NCI-H524 (cell line): ENCODE data around the gene PSIP1.
"Not testable (repeated sequence)": the region's sequence is repeated elsewhere in the genome, so short reads cannot be mapped to it uniquely, and the experiment has no call there.

Source experiments
- DNase-seq, 2 experiments: peaks; one replicate each; lab custom pipeline; 2025; lab: John Stamatoyannopoulos, UW

PSIP1 gene

DNA sequence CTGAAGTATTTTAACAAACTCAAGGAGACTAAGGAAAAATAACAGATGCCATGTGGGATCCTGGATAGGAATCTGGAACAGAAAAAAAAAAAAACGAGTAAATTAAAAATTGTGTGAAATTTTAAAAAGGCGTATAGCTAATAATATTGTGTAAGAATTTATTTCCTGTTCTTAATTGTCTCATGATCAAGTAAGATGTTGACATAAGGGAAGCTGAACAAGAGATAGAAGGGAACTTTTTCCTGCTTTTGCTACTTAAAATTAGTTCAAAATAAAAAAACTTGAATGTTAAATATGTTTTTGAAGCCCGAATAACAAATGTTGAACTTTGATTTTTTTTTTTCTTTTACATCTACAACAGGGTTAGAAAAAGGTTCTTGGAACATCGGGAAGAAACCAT, 77.6 kb downstream of the PSIP1 start:
- DNase-seq, result no peak

DNA sequence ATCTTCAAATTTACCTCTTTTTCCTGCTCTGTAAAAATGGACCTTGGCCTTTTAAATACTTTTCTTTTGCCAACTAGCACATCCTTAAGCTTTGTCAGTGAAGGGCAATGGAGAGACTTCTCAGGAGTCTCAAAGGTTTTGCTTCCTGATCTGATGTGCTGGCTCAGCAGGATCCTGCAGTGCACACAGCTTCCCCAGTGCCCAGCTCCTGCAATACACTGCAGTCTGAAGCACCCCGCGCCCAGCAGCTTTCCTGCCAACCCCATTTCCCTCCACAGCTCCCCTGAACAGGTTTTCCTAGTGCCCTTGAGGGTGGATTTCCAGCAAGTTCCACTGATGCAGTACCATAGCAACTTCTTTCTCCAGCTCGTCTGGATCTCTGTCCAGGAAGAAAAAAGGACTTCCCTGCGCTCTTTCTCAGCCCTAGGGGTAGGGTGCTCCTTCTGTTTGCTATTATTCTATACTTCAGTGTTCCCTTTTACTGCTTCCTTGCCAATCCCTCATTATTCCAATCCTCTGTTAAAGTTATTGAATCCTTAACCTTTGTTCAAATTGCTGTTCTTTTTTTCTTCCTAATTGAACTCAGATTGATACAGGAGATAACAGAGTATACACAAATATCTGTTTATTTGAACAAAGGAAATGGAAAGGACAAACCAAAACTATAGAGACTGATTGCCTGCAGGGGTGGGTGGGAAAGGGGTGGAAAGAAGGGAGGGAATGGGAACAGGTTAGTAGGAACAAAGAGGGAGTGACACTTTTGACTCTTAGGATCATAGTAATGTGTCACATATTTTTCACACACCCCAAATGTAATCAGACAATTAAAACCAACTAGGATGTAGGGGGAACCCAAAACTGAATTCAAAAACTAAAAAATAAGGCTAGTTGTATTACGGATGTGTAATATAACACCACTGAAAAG, 79.6 kb downstream of the PSIP1 start:
- no peak for DNase-seq

DNA sequence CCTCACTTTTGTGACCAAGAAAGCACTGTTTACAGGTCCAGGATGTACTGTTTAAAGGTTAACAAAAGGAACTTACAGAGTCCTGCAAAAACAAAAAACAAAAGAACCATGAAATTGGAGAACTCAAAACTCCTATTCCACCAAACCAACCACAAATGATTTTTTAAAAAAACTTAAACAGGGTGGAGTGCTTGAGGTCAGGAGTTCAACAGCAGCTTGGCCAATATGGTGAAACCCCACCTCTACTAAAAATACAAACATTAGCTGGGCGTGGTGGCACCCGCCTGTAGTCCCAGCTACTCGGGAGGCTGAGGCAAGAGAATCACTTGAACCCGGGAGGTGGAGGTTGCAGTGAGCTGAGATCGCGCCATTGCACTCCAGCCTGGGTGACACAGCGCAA, 83.1 kb downstream of the PSIP1 start:
- DNase-seq, result not testable (repeated sequence)

DNA sequence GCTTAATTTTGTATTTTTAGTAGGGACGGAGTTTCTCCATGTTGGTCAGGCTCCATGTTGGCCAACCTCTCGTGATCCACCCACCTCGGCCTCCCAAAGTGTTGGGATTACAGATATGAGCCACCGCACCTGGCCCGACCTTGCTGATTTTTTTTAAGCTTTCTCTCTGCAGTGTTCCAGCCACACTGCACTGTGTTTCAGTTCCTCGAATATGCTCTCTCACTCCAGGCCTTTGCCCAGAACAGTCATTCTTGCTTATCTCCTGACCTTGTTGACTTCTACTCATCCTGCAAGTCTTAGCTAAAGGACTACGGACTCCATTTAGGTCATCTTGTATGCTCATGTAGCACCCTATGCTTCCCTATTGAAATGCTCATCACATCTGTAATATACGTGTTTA, 84.8 kb downstream of the PSIP1 start:
- no peak for DNase-seq

DNA sequence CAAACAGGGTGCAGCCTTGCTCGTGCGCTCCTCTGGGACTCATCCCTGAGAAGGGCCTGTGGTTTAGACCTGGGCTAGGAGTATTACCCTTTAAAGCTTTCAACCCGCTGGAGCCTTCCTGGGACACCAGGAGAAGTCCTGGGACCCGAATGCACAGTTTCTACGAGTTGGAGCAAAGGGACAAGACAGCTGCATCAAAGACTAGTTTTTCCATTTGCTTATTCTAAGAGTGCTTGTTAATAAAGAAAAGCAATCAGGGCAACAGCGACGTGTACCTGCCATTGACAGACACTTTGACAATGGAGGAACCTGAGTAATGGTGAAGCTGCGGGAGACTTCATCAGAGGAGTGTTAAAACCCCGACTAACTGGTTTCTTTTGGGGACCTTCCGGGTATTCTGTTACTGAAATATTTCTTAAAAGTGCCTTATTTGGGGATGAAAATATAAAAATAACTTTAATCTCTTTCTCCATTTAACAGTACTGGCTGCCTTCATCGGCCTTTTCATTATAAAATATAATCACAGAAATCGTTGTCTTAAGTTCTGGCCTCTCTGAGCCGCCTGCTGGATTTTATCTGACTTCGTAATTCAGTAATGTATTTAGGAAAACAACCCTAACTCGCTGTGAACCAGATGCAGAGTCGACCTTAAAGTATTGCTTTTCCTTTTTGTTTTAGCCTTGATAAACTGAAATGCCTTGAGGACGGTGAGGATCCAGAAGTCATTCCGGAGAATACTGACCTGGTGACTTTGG, 87.4 kb downstream of the PSIP1 start:
- no peak for DNase-seq

- DNase-seq, result peak; percentile 86 to 92
These were observed 88.2 kb downstream of the PSIP1 start, which contains the start of gene SNAPC3 for GRCh38 chr9:15422372-15423230. SNAPC3 (plus strand) TSS chr9:15422876; CDS start chr9:15422880, 4 bp downstream.

GRCh38 chr9:15421990-15422371, 88.8 kb downstream of the PSIP1 start:
- DNase-seq, result no peak

GRCh38 chr9:15421532-15421931, 89.2 kb downstream of the PSIP1 start:
- DNase-seq, result no peak

DNA sequence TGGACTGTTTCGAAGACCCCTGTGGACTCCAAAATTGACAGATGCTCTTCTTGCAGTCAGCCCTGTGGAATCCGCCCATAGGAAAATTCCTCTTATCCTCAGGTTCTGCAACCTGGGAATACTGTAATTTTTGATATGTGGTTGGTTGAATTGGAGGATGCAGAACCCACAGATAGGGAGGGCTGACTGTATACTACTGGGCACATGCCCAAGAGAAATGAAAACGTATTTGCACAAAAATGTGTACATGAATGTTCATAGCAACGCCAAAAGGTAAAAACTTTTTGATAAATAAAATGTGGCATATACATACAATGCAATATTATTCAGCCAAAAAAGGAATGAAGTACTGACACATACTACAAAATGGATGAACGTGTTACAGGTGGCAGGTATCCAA, 90.0 kb downstream of the PSIP1 start:
- no peak for DNase-seq

DNA sequence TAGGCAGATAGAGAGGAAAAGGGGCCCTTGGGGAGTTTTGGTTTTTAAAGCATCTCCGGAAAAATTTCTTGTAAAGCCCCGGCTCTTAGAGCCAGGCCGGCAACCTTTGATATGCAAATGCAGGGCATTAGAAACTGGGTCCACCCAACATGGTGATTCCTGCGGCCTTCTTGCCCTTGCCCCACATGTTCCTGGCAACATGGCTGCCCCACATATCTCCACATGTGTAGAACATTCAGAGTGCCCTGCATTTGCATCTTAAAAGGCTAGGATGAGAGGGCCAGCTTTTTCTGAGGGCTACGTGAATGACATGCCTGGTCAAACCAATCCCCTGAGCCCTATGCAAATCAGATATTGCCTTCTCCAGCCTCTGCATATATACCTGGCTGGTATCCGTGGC, 93.1 kb downstream of the PSIP1 start:
- DNase-seq, result no peak

GRCh38 chr9:15416880-15417279, 93.9 kb downstream of the PSIP1 start:
- DNase-seq, result peak; percentile 11 to 49
